ENCODE data around the gene AKAP13.

The AKAP13 gene

GRCh38 chr15:85408270-85408746 is 27.9 kb downstream of the AKAP13 start:
- Histone ChIP-seq H3K27ac (replicated peaks; ENCODE audit: low read length) (no peak overlapping the region), H3K4ac (ENCODE audit: low read length) (no peak overlapping the region), H3K18ac (ENCODE audit: low read length) (no peak overlapping the region), H2AFZ (ENCODE audit: low read length) (no peak overlapping the region), H3K23ac (ENCODE audit: low read depth, low read length, poor library complexity) (no peak overlapping the region), H3K4me1 (ENCODE audit: control insufficient read depth in 2 of 2, insufficient read depth in 1 of 2, low read depth in 1 of 2, low read length in 2 of 2) (peaks cover 14 to 21% of the 10 kb centered on the region in 2 donors), H3K36me3 (replicated peaks in 1 of 2; ENCODE audit: control insufficient read depth in 2 of 2, insufficient read depth in 2 of 2, low read length in 2 of 2) (no peaks in the 10 kb centered on the region), H4K8ac (ENCODE audit: low read depth, low read length) (no peak overlapping the region), H3K9me3 (replicated peaks in 1 of 2; ENCODE audit: control insufficient read depth in 2 of 2, insufficient read depth in 1 of 2, low read depth in 1 of 2, low read length in 2 of 2) (peaks cover 0 to 7% of the 10 kb centered on the region in 2 donors), H2BK5ac (ENCODE audit: low read length) (no peak overlapping the region), H2BK12ac (ENCODE audit: low read length) (no peak overlapping the region), H3K9ac (ENCODE audit: low read depth, low read length, poor library complexity) (no peak overlapping the region), H3K4me3 (ENCODE audit: low read length in 2 of 2) (no peak overlapping the region), H3K14ac (ENCODE audit: low read length) (no peak overlapping the region), H3K79me1 (ENCODE audit: low read depth, low read length) (peaks cover 3% of the 10 kb centered on the region), H3K27me3 (ENCODE audit: control insufficient read depth in 3 of 3, insufficient read depth in 3 of 3, low read depth in 1 of 3, low read length in 3 of 3) (no peaks in the 10 kb centered on the region), H3K4me2 (ENCODE audit: insufficient read depth, low read length, poor library complexity, severe bottlenecking) (no peak overlapping the region), H2AK5ac (ENCODE audit: low read depth, low read length) (no peak overlapping the region), H2BK120ac (ENCODE audit: low read depth, low read length) (no peak overlapping the region), H2BK15ac (ENCODE audit: low read length) (no peak overlapping the region), H4K91ac (ENCODE audit: low read depth, low read length, poor library complexity) (no peak overlapping the region)
- DNase-seq (ENCODE audit: low spot score) = no peak
- no CpG with 5 or more reads among the region's 6 CpGs for WGBS, 2 donors (ENCODE audit: extremely low coverage in 2 of 2, insufficient read length in 2 of 2, insufficient replicate concordance in 1 of 2)

- no CpG with 5 or more reads among the region's 3 CpGs for WGBS, 2 donors (ENCODE audit: extremely low coverage in 2 of 2, insufficient read length in 2 of 2, insufficient replicate concordance in 1 of 2)
- Histone ChIP-seq H3K9me3 (replicated peaks in 1 of 2; ENCODE audit: control insufficient read depth in 2 of 2, insufficient read depth in 1 of 2, low read depth in 1 of 2, low read length in 2 of 2) (peaks cover 0 to 7% of the 10 kb centered on the region in 2 donors), H4K91ac (ENCODE audit: low read depth, low read length, poor library complexity) (no peak overlapping the region), H3K27ac (replicated peaks; ENCODE audit: low read length) (no peak overlapping the region), H3K4me3 (ENCODE audit: low read length in 2 of 2) (no peak overlapping the region), H3K36me3 (replicated peaks in 1 of 2; ENCODE audit: control insufficient read depth in 2 of 2, insufficient read depth in 2 of 2, low read length in 2 of 2) (no peaks in the 10 kb centered on the region), H4K8ac (ENCODE audit: low read depth, low read length) (no peak overlapping the region), H3K79me1 (ENCODE audit: low read depth, low read length) (no peaks in the 10 kb centered on the region), H3K4ac (ENCODE audit: low read length) (no peak overlapping the region), H3K4me1 (ENCODE audit: control insufficient read depth in 2 of 2, insufficient read depth in 1 of 2, low read depth in 1 of 2, low read length in 2 of 2) (peaks cover 7 to 14% of the 10 kb centered on the region in 2 donors), H2BK15ac (ENCODE audit: low read length) (no peak overlapping the region), H3K4me2 (ENCODE audit: insufficient read depth, low read length, poor library complexity, severe bottlenecking) (no peak overlapping the region), H2AK5ac (ENCODE audit: low read depth, low read length) (no peak overlapping the region), H3K23ac (ENCODE audit: low read depth, low read length, poor library complexity) (no peak overlapping the region), H2BK5ac (ENCODE audit: low read length) (no peak overlapping the region), H2AFZ (ENCODE audit: low read length) (no peak overlapping the region), H3K14ac (ENCODE audit: low read length) (no peak overlapping the region), H3K27me3 (ENCODE audit: control insufficient read depth in 3 of 3, insufficient read depth in 3 of 3, low read depth in 1 of 3, low read length in 3 of 3) (no peaks in the 10 kb centered on the region), H2BK12ac (ENCODE audit: low read length) (no peak overlapping the region), H2BK120ac (ENCODE audit: low read depth, low read length) (no peak overlapping the region), H3K18ac (ENCODE audit: low read length) (no peak overlapping the region), H3K9ac (ENCODE audit: low read depth, low read length, poor library complexity) (no peak overlapping the region)
- DNase-seq (ENCODE audit: low spot score) = no peak
Observed at GRCh38 chr15:85412066-85412465, 31.7 kb downstream of the AKAP13 start.

- DNase-seq (ENCODE audit: low spot score) = no peak
Observed at GRCh38 chr15:85412956-85413854, 32.8 kb downstream of the AKAP13 start.

GRCh38 chr15:85414037-85414436 is 33.6 kb downstream of the AKAP13 start:
- no peak for DNase-seq (ENCODE audit: low spot score)
- Histone ChIP-seq H2BK15ac (ENCODE audit: low read length) (no peak overlapping the region), H2BK120ac (ENCODE audit: low read depth, low read length) (no peak overlapping the region), H3K4me2 (ENCODE audit: insufficient read depth, low read length, poor library complexity, severe bottlenecking) (no peak overlapping the region), H3K4me3 (ENCODE audit: low read length in 2 of 2) (no peak overlapping the region), H3K27ac (replicated peaks; ENCODE audit: low read length) (no peak overlapping the region), H4K8ac (ENCODE audit: low read depth, low read length) (no peak overlapping the region), H3K18ac (ENCODE audit: low read length) (no peak overlapping the region), H3K27me3 (ENCODE audit: control insufficient read depth in 3 of 3, insufficient read depth in 3 of 3, low read depth in 1 of 3, low read length in 3 of 3) (no peaks in the 10 kb centered on the region), H2BK5ac (ENCODE audit: low read length) (no peak overlapping the region), H3K4me1 (ENCODE audit: control insufficient read depth in 2 of 2, insufficient read depth in 1 of 2, low read depth in 1 of 2, low read length in 2 of 2) (peaks cover 6 to 14% of the 10 kb centered on the region in 2 donors), H3K36me3 (replicated peaks in 1 of 2; ENCODE audit: control insufficient read depth in 2 of 2, insufficient read depth in 2 of 2, low read length in 2 of 2) (no peaks in the 10 kb centered on the region), H3K4ac (ENCODE audit: low read length) (no peak overlapping the region), H2AK5ac (ENCODE audit: low read depth, low read length) (no peak overlapping the region), H4K91ac (ENCODE audit: low read depth, low read length, poor library complexity) (no peak overlapping the region), H3K9me3 (replicated peaks in 1 of 2; ENCODE audit: control insufficient read depth in 2 of 2, insufficient read depth in 1 of 2, low read depth in 1 of 2, low read length in 2 of 2) (no peaks in the 10 kb centered on the region), H3K23ac (ENCODE audit: low read depth, low read length, poor library complexity) (no peak overlapping the region), H2AFZ (ENCODE audit: low read length) (no peak overlapping the region), H3K14ac (ENCODE audit: low read length) (no peak overlapping the region), H3K9ac (ENCODE audit: low read depth, low read length, poor library complexity) (no peak overlapping the region), H2BK12ac (ENCODE audit: low read length) (no peak overlapping the region), H3K79me1 (ENCODE audit: low read depth, low read length) (peaks cover 2% of the 10 kb centered on the region)
- WGBS, 2 donors (ENCODE audit: extremely low coverage in 2 of 2, insufficient read length in 2 of 2, insufficient replicate concordance in 1 of 2) = no CpG with 5 or more reads among the region's 4 CpGs

More at GRCh38 chr15:85412956-85413854, 32.8 kb downstream of the AKAP13 start:
- peaks cover 0 to 6% of the 10 kb centered on the region in 2 donors for H3K9me3 ChIP-seq (replicated peaks in 1 of 2; ENCODE audit: control insufficient read depth in 2 of 2, insufficient read depth in 1 of 2, low read depth in 1 of 2, low read length in 2 of 2)
- no peak overlapping the region for H3K9ac ChIP-seq (ENCODE audit: low read depth, low read length, poor library complexity)
- H3K4me3 ChIP-seq (ENCODE audit: low read length in 2 of 2) = no peak overlapping the region
- H3K79me1 ChIP-seq (ENCODE audit: low read depth, low read length) = peaks cover under 1% of the 10 kb centered on the region
- H3K18ac ChIP-seq (ENCODE audit: low read length) = no peak overlapping the region
- peaks cover 6 to 14% of the 10 kb centered on the region in 2 donors for H3K4me1 ChIP-seq (ENCODE audit: control insufficient read depth in 2 of 2, insufficient read depth in 1 of 2, low read depth in 1 of 2, low read length in 2 of 2)
- no peak overlapping the region for H2AFZ ChIP-seq (ENCODE audit: low read length)
- no CpG with 5 or more reads among the region's 14 CpGs for WGBS, 2 donors (ENCODE audit: extremely low coverage in 2 of 2, insufficient read length in 2 of 2, insufficient replicate concordance in 1 of 2)
- H4K8ac ChIP-seq (ENCODE audit: low read depth, low read length) = no peak overlapping the region
- peak overlapping the region; percentile 24 for H3K27ac ChIP-seq (replicated peaks; ENCODE audit: low read length)
- H2AK5ac ChIP-seq (ENCODE audit: low read depth, low read length) = no peak overlapping the region
- H3K36me3 ChIP-seq (replicated peaks in 1 of 2; ENCODE audit: control insufficient read depth in 2 of 2, insufficient read depth in 2 of 2, low read length in 2 of 2) = no peaks in the 10 kb centered on the region
- no peak overlapping the region for H2BK5ac ChIP-seq (ENCODE audit: low read length)
- no peak overlapping the region for H2BK120ac ChIP-seq (ENCODE audit: low read depth, low read length)
- H3K27me3 ChIP-seq (ENCODE audit: control insufficient read depth in 3 of 3, insufficient read depth in 3 of 3, low read depth in 1 of 3, low read length in 3 of 3) = no peaks in the 10 kb centered on the region
- no peak overlapping the region for H2BK15ac ChIP-seq (ENCODE audit: low read length)
- no peak overlapping the region for H2BK12ac ChIP-seq (ENCODE audit: low read length)
- no peak overlapping the region for H3K14ac ChIP-seq (ENCODE audit: low read length)
- H3K4ac ChIP-seq (ENCODE audit: low read length) = no peak overlapping the region
- no peak overlapping the region for H4K91ac ChIP-seq (ENCODE audit: low read depth, low read length, poor library complexity)
- no peak overlapping the region for H3K4me2 ChIP-seq (ENCODE audit: insufficient read depth, low read length, poor library complexity, severe bottlenecking)
- no peak overlapping the region for H3K23ac ChIP-seq (ENCODE audit: low read depth, low read length, poor library complexity)

Data from neuronal stem cell (in vitro differentiated cells).